ENCODE measurements around the gene MARK3.

MARK3 gene

GRCh38 chr14:103550451-103551337 lies 165.5 kb downstream of the MARK3 start:
- no peak for TF ChIP-seq ZFX (IDR thresholded peaks at IDR 0.05)
- TF ChIP-seq CTCF (conservative IDR thresholded peaks at IDR 0.05) = no peak
- H3K27ac ChIP-seq = no peak overlapping the region

GRCh38 chr14:103551338-103551762 lies 166.1 kb downstream of the MARK3 start:
- no peak for TF ChIP-seq ZFX (IDR thresholded peaks at IDR 0.05)
- no peak overlapping the region for H3K27ac ChIP-seq

GRCh38 chr14:103552011-103552845 lies 167.0 kb downstream of the MARK3 start:
- no peak overlapping the region for H3K27ac ChIP-seq
- TF ChIP-seq ZFX (IDR thresholded peaks at IDR 0.05) = no peak
- TF ChIP-seq CTCF (conservative IDR thresholded peaks at IDR 0.05) = no peak

- no peak overlapping the region for H3K27ac ChIP-seq
- no peak for TF ChIP-seq CTCF (conservative IDR thresholded peaks at IDR 0.05)
- no peak for TF ChIP-seq ZFX (IDR thresholded peaks at IDR 0.05)
Measured at GRCh38 chr14:103552846-103553210, 167.6 kb downstream of the MARK3 start.
